GM12878 (cell line): Measurements from ENCODE around the gene SIAH2.
"Not testable (repeated sequence)": the region's sequence is repeated elsewhere in the genome, so short reads cannot be mapped to it uniquely, and the experiment has no call there.

Source experiments
- RFX5 ChIP-seq: IDR thresholded peaks from 2 replicates; pipeline ENCODE4 v1.6.1; 2011; ENCODE audit warnings: low read depth, low read length, improper control_type of control experiment
- TF ChIP-seq, protein P1 (sequence below), 3 experiments: IDR thresholded peaks in 2 of 3; conservative IDR thresholded peaks in 1 of 3; 2 replicates each; pipeline ENCODE4 v1.5.1; 2011; ENCODE audit warnings: low read depth in 3 of 3, low read length in 3 of 3, mild to moderate bottlenecking in 3 of 3, control low read depth in 2 of 3, moderate library complexity in 2 of 3, inconsistent platforms in 1 of 3, mixed read lengths in 1 of 3; ENCODE audit not compliant: control insufficient read depth in 2 of 3, insufficient read depth in 1 of 3; ENCODE audit errors: extremely low read depth in 1 of 3

- TF ChIP-seq RFX5, result not testable (repeated sequence)
- TF ChIP-seq, protein P1, sequence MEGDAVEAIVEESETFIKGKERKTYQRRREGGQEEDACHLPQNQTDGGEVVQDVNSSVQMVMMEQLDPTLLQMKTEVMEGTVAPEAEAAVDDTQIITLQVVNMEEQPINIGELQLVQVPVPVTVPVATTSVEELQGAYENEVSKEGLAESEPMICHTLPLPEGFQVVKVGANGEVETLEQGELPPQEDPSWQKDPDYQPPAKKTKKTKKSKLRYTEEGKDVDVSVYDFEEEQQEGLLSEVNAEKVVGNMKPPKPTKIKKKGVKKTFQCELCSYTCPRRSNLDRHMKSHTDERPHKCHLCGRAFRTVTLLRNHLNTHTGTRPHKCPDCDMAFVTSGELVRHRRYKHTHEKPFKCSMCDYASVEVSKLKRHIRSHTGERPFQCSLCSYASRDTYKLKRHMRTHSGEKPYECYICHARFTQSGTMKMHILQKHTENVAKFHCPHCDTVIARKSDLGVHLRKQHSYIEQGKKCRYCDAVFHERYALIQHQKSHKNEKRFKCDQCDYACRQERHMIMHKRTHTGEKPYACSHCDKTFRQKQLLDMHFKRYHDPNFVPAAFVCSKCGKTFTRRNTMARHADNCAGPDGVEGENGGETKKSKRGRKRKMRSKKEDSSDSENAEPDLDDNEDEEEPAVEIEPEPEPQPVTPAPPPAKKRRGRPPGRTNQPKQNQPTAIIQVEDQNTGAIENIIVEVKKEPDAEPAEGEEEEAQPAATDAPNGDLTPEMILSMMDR (IDR thresholded peaks at IDR 0.05 in 2 of 3, conservative IDR thresholded peaks at IDR 0.05 in 1 of 3; ENCODE audit: control insufficient read depth in 2 of 3, extremely low read depth in 1 of 3, insufficient read depth in 1 of 3, low read depth in 3 of 3, low read length in 3 of 3), result not testable (repeated sequence)
Observed at GRCh38 chr3:150796527-150796926, 33.6 kb upstream of the SIAH2 start.
